ENCODE results near the gene EXOC6B. TPM values are rescaled to one million over a fixed set of nuclear protein-coding genes. Genes with fewer than 3 reads are reported as not detected.

EXOC6B gene
- total RNA-seq, 2 donors from 2014 or later: 51.3 to 68.9 TPM

- H3K27ac ChIP-seq (ENCODE audit: low read depth, low read length): no peak overlapping the region
- H3K9ac ChIP-seq (ENCODE audit: extremely low read depth, low read length, poor library complexity, severe bottlenecking): no peak overlapping the region
- no peaks in the 10 kb centered on the region for H3K9me3 ChIP-seq (ENCODE audit: control insufficient read depth, low read length)
- 86 to 91% methylated on average over 1 to 2 of the region's 2 CpGs for WGBS, 2 experiments (ENCODE audit: insufficient coverage in 1 of 2, insufficient read length in 1 of 2)
- Mint-ChIP-seq H3K36me3 (ENCODE audit: low read depth) (no peaks in the 10 kb centered on the region), H3K9me3 (no peaks in the 10 kb centered on the region), H3K4me3 (no peak overlapping the region), H3K27ac (no peak overlapping the region), H3K4me1 (peaks cover 6% of the 10 kb centered on the region), H3K27me3 (ENCODE audit: insufficient read depth) (no peaks in the 10 kb centered on the region)
- H3K4me3 ChIP-seq (ENCODE audit: low read length): no peak overlapping the region
- no peaks in the 10 kb centered on the region for H3K27me3 ChIP-seq (ENCODE audit: control insufficient read depth, insufficient read depth, low read length, poor library complexity, severe bottlenecking)
- no peaks in the 10 kb centered on the region for H3K36me3 ChIP-seq (ENCODE audit: control insufficient read depth, insufficient read depth, low read length)
- H3K4me1 ChIP-seq (ENCODE audit: control insufficient read depth, insufficient read depth, low read length): no peaks in the 10 kb centered on the region
- no peak for DNase-seq
- no peak for TF ChIP-seq CTCF (conservative IDR thresholded peaks at IDR 0.05)
Measured at GRCh38 chr2:72524071-72524470, 301.8 kb downstream of the EXOC6B start.

- H3K4me1 ChIP-seq (ENCODE audit: control insufficient read depth, insufficient read depth, low read length): no peaks in the 10 kb centered on the region
- no peak overlapping the region for H3K27ac ChIP-seq (ENCODE audit: low read depth, low read length)
- H3K9ac ChIP-seq (ENCODE audit: extremely low read depth, low read length, poor library complexity, severe bottlenecking): no peak overlapping the region
- no peaks in the 10 kb centered on the region for H3K27me3 ChIP-seq (ENCODE audit: control insufficient read depth, insufficient read depth, low read length, poor library complexity, severe bottlenecking)
- no peaks in the 10 kb centered on the region for H3K4me1 Mint-ChIP-seq
- 72 to 90% methylated on average over 3 of the region's 3 CpGs for WGBS, 2 experiments (ENCODE audit: insufficient coverage in 1 of 2, insufficient read length in 1 of 2)
- H3K27ac Mint-ChIP-seq: no peak overlapping the region
- no peak for DNase-seq
- no peaks in the 10 kb centered on the region for H3K36me3 Mint-ChIP-seq (ENCODE audit: low read depth)
- H3K27me3 Mint-ChIP-seq (ENCODE audit: insufficient read depth): no peaks in the 10 kb centered on the region
- no peak overlapping the region for H3K4me3 Mint-ChIP-seq
- TF ChIP-seq CTCF (conservative IDR thresholded peaks at IDR 0.05): no peak
- H3K9me3 Mint-ChIP-seq: no peaks in the 10 kb centered on the region
- no peaks in the 10 kb centered on the region for H3K9me3 ChIP-seq (ENCODE audit: control insufficient read depth, low read length)
- H3K36me3 ChIP-seq (ENCODE audit: control insufficient read depth, insufficient read depth, low read length): peaks cover 12% of the 10 kb centered on the region
- H3K4me3 ChIP-seq (ENCODE audit: low read length): no peak overlapping the region
Measured at GRCh38 chr2:72515696-72516095, 310.1 kb downstream of the EXOC6B start.

GRCh38 chr2:72513011-72513410 is 312.8 kb downstream of the EXOC6B start:
- Histone ChIP-seq H3K4me3 (ENCODE audit: low read length) (no peak overlapping the region), H3K9me3 (ENCODE audit: control insufficient read depth, low read length) (no peaks in the 10 kb centered on the region), H3K9ac (ENCODE audit: extremely low read depth, low read length, poor library complexity, severe bottlenecking) (no peak overlapping the region), H3K27ac (ENCODE audit: low read depth, low read length) (no peak overlapping the region), H3K27me3 (ENCODE audit: control insufficient read depth, insufficient read depth, low read length, poor library complexity, severe bottlenecking) (no peaks in the 10 kb centered on the region), H3K36me3 (ENCODE audit: control insufficient read depth, insufficient read depth, low read length) (peaks cover 12% of the 10 kb centered on the region), H3K4me1 (ENCODE audit: control insufficient read depth, insufficient read depth, low read length) (no peaks in the 10 kb centered on the region)
- Mint-ChIP-seq H3K27me3 (ENCODE audit: insufficient read depth) (no peaks in the 10 kb centered on the region), H3K4me1 (no peaks in the 10 kb centered on the region), H3K4me3 (no peak overlapping the region), H3K27ac (no peak overlapping the region), H3K9me3 (no peaks in the 10 kb centered on the region), H3K36me3 (ENCODE audit: low read depth) (no peaks in the 10 kb centered on the region)
- no peak for DNase-seq
- no peak for TF ChIP-seq CTCF (conservative IDR thresholded peaks at IDR 0.05)
- 87 to 100% methylated on average over 1 to 3 of the region's 3 CpGs for WGBS, 2 experiments (ENCODE audit: insufficient coverage in 1 of 2, insufficient read length in 1 of 2)
